GM21447 (cell line): Measurements from ENCODE around the gene TYROBP.
"Not testable (repeated sequence)": the region's sequence is repeated elsewhere in the genome, so short reads cannot be mapped to it uniquely, and the experiment has no call there.

Source experiments
- ATAC-seq: cut with Tn5 transposase; IDR thresholded peaks from one replicate; pipeline ENCODE4 v1.9.1; 2021; ENCODE audit not compliant: unreplicated experiment

Gene TYROBP

GRCh38 chr19:35874392-35874930 is 33.6 kb downstream of the TYROBP start:
- ATAC-seq: no peak

GRCh38 chr19:35872180-35872579 is 35.9 kb downstream of the TYROBP start:
- ATAC-seq: no peak

GRCh38 chr19:35871611-35872010 is 36.5 kb downstream of the TYROBP start:
- no peak for ATAC-seq

GRCh38 chr19:35870798-35871197 is 37.3 kb downstream of the TYROBP start:
- no peak for ATAC-seq

- not testable (repeated sequence) for ATAC-seq
Observed at GRCh38 chr19:35870124-35870736, 37.9 kb downstream of the TYROBP start.

- no peak for ATAC-seq
Observed at GRCh38 chr19:35869327-35870123, 38.6 kb downstream of the TYROBP start.

GRCh38 chr19:35868823-35869326 is 39.2 kb downstream of the TYROBP start:
- no peak for ATAC-seq

- no peak for ATAC-seq
Observed at GRCh38 chr19:35868172-35868822, 39.8 kb downstream of the TYROBP start, which contains the start of gene APLP1. TSS of gene APLP1 (plus strand) at chr19:35868574. CDS start at chr19:35868637, 63 bp downstream.

- no peak for ATAC-seq
Observed at GRCh38 chr19:35863018-35863417, 45.1 kb downstream of the TYROBP start.

- no peak for ATAC-seq
Observed at GRCh38 chr19:35862528-35862927, 45.6 kb downstream of the TYROBP start.

- no peak for ATAC-seq
Observed at GRCh38 chr19:35861640-35862160, 46.4 kb downstream of the TYROBP start.

- ATAC-seq: no peak
Observed at GRCh38 chr19:35860818-35861639, 47.1 kb downstream of the TYROBP start.

GRCh38 chr19:35860436-35860817 is 47.7 kb downstream of the TYROBP start:
- ATAC-seq: no peak

GRCh38 chr19:35859414-35859813 is 48.7 kb downstream of the TYROBP start:
- ATAC-seq: no peak

GRCh38 chr19:35858311-35858710 is 49.8 kb downstream of the TYROBP start:
- ATAC-seq: no peak

GRCh38 chr19:35856546-35857149 is 51.4 kb downstream of the TYROBP start, which contains the start of gene KIRREL2:
TSS of gene KIRREL2 (plus strand) at chr19:35856911. CDS start at chr19:35857120, 209 bp downstream.
- ATAC-seq: no peak
